Measurements from ENCODE around the gene KRTAP9-8.

The KRTAP9-8 gene

DNA sequence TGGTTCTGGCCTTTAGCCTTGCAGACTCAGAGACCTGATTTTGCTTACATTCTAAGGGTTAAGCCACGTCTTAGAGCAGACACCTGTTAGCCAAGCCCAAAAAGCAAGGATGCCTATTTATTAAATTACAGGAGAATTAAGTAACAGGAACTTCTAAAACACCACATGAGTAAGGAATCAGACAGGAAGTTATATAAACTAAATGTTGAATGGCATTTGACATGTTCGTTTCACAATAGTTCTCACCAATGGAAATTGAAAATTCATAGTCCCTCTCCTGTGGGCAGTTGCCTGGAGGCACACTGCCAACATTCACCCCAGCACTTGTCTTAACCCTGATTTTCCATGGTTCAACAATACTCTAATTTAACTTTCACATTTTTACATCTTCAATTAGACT is 46.7 kb downstream of the KRTAP9-8 start:
- in situ Hi-C loops (cut with MboI; ENCODE audit: low sequenced_read_pairs, unreplicated experiment), result no loop called here
- TF ChIP-seq, protein P1, sequence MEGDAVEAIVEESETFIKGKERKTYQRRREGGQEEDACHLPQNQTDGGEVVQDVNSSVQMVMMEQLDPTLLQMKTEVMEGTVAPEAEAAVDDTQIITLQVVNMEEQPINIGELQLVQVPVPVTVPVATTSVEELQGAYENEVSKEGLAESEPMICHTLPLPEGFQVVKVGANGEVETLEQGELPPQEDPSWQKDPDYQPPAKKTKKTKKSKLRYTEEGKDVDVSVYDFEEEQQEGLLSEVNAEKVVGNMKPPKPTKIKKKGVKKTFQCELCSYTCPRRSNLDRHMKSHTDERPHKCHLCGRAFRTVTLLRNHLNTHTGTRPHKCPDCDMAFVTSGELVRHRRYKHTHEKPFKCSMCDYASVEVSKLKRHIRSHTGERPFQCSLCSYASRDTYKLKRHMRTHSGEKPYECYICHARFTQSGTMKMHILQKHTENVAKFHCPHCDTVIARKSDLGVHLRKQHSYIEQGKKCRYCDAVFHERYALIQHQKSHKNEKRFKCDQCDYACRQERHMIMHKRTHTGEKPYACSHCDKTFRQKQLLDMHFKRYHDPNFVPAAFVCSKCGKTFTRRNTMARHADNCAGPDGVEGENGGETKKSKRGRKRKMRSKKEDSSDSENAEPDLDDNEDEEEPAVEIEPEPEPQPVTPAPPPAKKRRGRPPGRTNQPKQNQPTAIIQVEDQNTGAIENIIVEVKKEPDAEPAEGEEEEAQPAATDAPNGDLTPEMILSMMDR (IDR thresholded peaks at IDR 0.05; ENCODE audit: borderline replicate concordance, control extremely low read depth, extremely low read depth, insufficient read depth, missing control alignments), result no peak
- DNase-seq (ENCODE audit: low spot score), result peak; percentile 0

DNA sequence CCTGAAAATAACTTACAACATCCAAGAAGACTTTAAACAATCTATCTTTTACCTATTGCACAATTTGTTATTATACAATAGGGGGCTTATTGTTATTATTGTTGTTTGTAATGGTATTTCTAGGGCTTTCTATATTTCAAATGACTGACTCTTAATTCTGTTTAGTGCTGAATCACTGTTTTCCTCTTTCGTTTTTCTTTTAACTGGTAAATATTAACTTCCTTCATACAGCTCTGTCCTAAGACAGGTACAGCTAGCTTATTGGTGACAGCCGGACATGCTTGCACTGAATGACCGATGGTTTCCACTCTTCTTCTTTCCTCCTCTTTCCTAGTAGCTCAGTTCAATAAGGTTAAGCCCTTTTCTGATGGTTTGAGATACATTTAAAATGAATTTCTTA is 49.3 kb downstream of the KRTAP9-8 start:
- peak; percentile 0 for DNase-seq (ENCODE audit: low spot score)
- TF ChIP-seq, protein P1 (IDR thresholded peaks at IDR 0.05; ENCODE audit: borderline replicate concordance, control extremely low read depth, extremely low read depth, insufficient read depth, missing control alignments), result no peak
- in situ Hi-C loops (cut with MboI; ENCODE audit: low sequenced_read_pairs, unreplicated experiment), result no loop called here
